H9 (cell line): ENCODE results near the gene SERPING1. TPM values are rescaled to one million over a fixed set of nuclear protein-coding genes. Genes with fewer than 3 reads are reported as not detected.

Experiments used
- DNase-seq: peaks from one replicate; pipeline ENCODE4 v3.0.0-alpha.2; 2017
- H2AFZ ChIP-seq: one replicate; pipeline ENCODE4 v1.6.1; 2013; ENCODE audit warnings: mild to moderate bottlenecking, low read length, control low read depth, moderate library complexity
- H2AK5ac ChIP-seq: 2 replicates; pipeline ENCODE4 v1.6.1; 2013; ENCODE audit warnings: low read length, control low read depth, mixed read lengths; ENCODE audit not compliant: insufficient read length
- H2BK120ac ChIP-seq: one replicate; pipeline ENCODE4 v1.6.1; 2013; ENCODE audit warnings: low read depth, mild to moderate bottlenecking, low read length, control low read depth, inconsistent platforms; ENCODE audit not compliant: poor library complexity, severe bottlenecking
- H2BK12ac ChIP-seq: 2 replicates; pipeline ENCODE4 v1.6.1; 2013; ENCODE audit warnings: low read length, control low read depth, mixed read lengths, low read depth; ENCODE audit not compliant: insufficient read length
- H2BK15ac ChIP-seq: 2 replicates; pipeline ENCODE4 v1.6.1; 2013; ENCODE audit warnings: low read depth, low read length, control low read depth
- H2BK20ac ChIP-seq: one replicate; pipeline ENCODE4 v1.6.1; 2013; ENCODE audit warnings: low read depth, mild to moderate bottlenecking, low read length, control low read depth, inconsistent platforms; ENCODE audit not compliant: poor library complexity, severe bottlenecking
- H2BK5ac ChIP-seq: 2 replicates; pipeline ENCODE4 v1.6.1; 2013; ENCODE audit warnings: low read length, control low read depth, mixed read lengths; ENCODE audit not compliant: insufficient read length
- H3K14ac ChIP-seq: 2 replicates; pipeline ENCODE4 v1.6.1; 2013; ENCODE audit warnings: low read length, control low read depth; ENCODE audit not compliant: insufficient read depth
- H3K18ac ChIP-seq: 2 replicates; pipeline ENCODE4 v1.6.1; 2013; ENCODE audit warnings: low read depth, mild to moderate bottlenecking, mixed read lengths, low read length, control low read depth; ENCODE audit not compliant: insufficient read length
- H3K23ac ChIP-seq: 2 replicates; pipeline ENCODE4 v1.6.1; 2013; ENCODE audit warnings: low read length, control low read depth, mixed read lengths, low read depth; ENCODE audit not compliant: insufficient read length
- H3K23me2 ChIP-seq: 2 replicates; pipeline ENCODE4 v1.6.1; 2013; ENCODE audit warnings: low read depth, mild to moderate bottlenecking, mixed read lengths, low read length, control low read depth; ENCODE audit not compliant: insufficient read length, poor library complexity, severe bottlenecking
- H3K27ac ChIP-seq: 2 replicates; pipeline ENCODE4 v1.5.1; 2013; ENCODE audit warnings: low read length, control low read depth, mixed read lengths, low read depth; ENCODE audit not compliant: insufficient read length
- H3K27me3 ChIP-seq: 2 replicates; pipeline ENCODE4 v1.6.1; 2013; ENCODE audit warnings: low read length, control low read depth, inconsistent platforms; ENCODE audit not compliant: insufficient read depth
- H3K4ac ChIP-seq: 2 replicates; pipeline ENCODE4 v1.6.1; 2013; ENCODE audit warnings: low read depth, mild to moderate bottlenecking, control low read depth, inconsistent platforms, low read length, moderate library complexity
- H3K4me1 ChIP-seq: 2 replicates; pipeline ENCODE4 v1.6.1; 2013; ENCODE audit warnings: low read length, control low read depth, inconsistent platforms; ENCODE audit not compliant: insufficient read depth
- H3K4me2 ChIP-seq: 2 replicates; pipeline ENCODE4 v1.6.1; 2013; ENCODE audit warnings: low read length, control low read depth, mixed read lengths; ENCODE audit not compliant: insufficient read length, insufficient read depth
- H3K56ac ChIP-seq: 2 replicates; pipeline ENCODE4 v1.6.1; 2013; ENCODE audit warnings: low read depth, mild to moderate bottlenecking, mixed read lengths, low read length, control low read depth; ENCODE audit not compliant: insufficient read length
- H3K79me1 ChIP-seq: 2 replicates; pipeline ENCODE4 v1.6.1; 2013; ENCODE audit warnings: low read depth, mild to moderate bottlenecking, moderate library complexity, low read length, control low read depth, inconsistent platforms; ENCODE audit not compliant: insufficient read depth, poor library complexity, severe bottlenecking
- H3K79me2 ChIP-seq: 2 replicates; pipeline ENCODE4 v1.6.1; 2013; ENCODE audit warnings: low read length, control low read depth, inconsistent platforms; ENCODE audit not compliant: insufficient read depth
- H3K9ac ChIP-seq: 2 replicates; pipeline ENCODE4 v1.6.1; 2013; ENCODE audit warnings: low read length, control low read depth, mixed read lengths; ENCODE audit not compliant: insufficient read length; ENCODE audit errors: extremely low read depth
- H3K9me3 ChIP-seq: one replicate; pipeline ENCODE4 v1.6.1; 2013; ENCODE audit warnings: low read depth, low read length, inconsistent platforms; ENCODE audit not compliant: control insufficient read depth
- H3T11ph ChIP-seq: one replicate; pipeline ENCODE4 v1.6.1; 2013; ENCODE audit warnings: mild to moderate bottlenecking, low read length, control low read depth, inconsistent platforms
- H4K20me1 ChIP-seq: one replicate; pipeline ENCODE4 v1.6.1; 2013; ENCODE audit not compliant: control insufficient read depth, insufficient read length, insufficient read depth
- H4K5ac ChIP-seq: 2 replicates; pipeline ENCODE4 v1.6.1; 2013; ENCODE audit warnings: low read depth, mild to moderate bottlenecking, mixed read lengths, low read length, control low read depth; ENCODE audit not compliant: insufficient read length
- H4K8ac ChIP-seq: replicated peaks from 2 replicates; pipeline ENCODE4 v1.6.1; 2013; ENCODE audit warnings: low read length, control low read depth, mixed read lengths, low read depth; ENCODE audit not compliant: insufficient read length
- H4K91ac ChIP-seq: 2 replicates; pipeline ENCODE4 v1.6.1; 2013; ENCODE audit warnings: low read depth, mild to moderate bottlenecking, moderate library complexity, mixed read lengths, low read length, control low read depth; ENCODE audit not compliant: insufficient read length
- H3K27ac Mint-ChIP-seq, 3 experiments: 2 replicates in 2 of 3; 3 replicates in 1 of 3; pipeline ENCODE4 v1.8.0; 2020 to 2021; ENCODE audit warnings: mixed read lengths in 3 of 3, mild to moderate bottlenecking in 1 of 3, moderate library complexity in 1 of 3
- H3K27me3 Mint-ChIP-seq: 2 replicates; pipeline ENCODE4 v1.8.0; 2021; ENCODE audit warnings: low read depth, mild to moderate bottlenecking, moderate library complexity, mixed read lengths
- H3K36me3 Mint-ChIP-seq, 3 experiments: 2 replicates in 2 of 3; 3 replicates in 1 of 3; pipeline ENCODE4 v1.8.0; 2020 to 2021; ENCODE audit warnings: low read depth in 3 of 3, mixed read lengths in 3 of 3; ENCODE audit not compliant: insufficient read depth in 1 of 3
- H3K4me1 Mint-ChIP-seq, 2 experiments: 2 replicates each; pipeline ENCODE4 v1.8.0; 2020; ENCODE audit warnings: mixed read lengths in 2 of 2
- H3K4me3 Mint-ChIP-seq, 2 experiments: 2 replicates in 1 of 2; 3 replicates in 1 of 2; pipeline ENCODE4 v1.8.0; 2020 to 2021; ENCODE audit warnings: mild to moderate bottlenecking in 2 of 2, mixed read lengths in 2 of 2, moderate library complexity in 1 of 2
- H3K9me3 Mint-ChIP-seq, 2 experiments: 2 replicates in 1 of 2; 3 replicates in 1 of 2; pipeline ENCODE4 v1.8.0; 2020; ENCODE audit warnings: mild to moderate bottlenecking in 2 of 2, mixed read lengths in 2 of 2, moderate library complexity in 1 of 2
- CTCF ChIP-seq: fragments of 200-600 bp; sonication (generic); conservative IDR thresholded peaks from 3 replicates; pipeline ENCODE4 v1.8.0; 2021; ENCODE audit warnings: antibody characterized with exemption, mild to moderate bottlenecking
- WGBS: extraction: QIAGEN DNeasy Blood & Tissue Kit; methylation state at CpG from one replicate; pipeline ENCODE4 v1.1.7; 2013; ENCODE audit warnings: missing lambda C conversion rate, low lambda C conversion rate, mixed read lengths; ENCODE audit not compliant: insufficient read length; ENCODE audit errors: extremely low coverage; 5-methylcytosine and 5-hydroxymethylcytosine counted together
- total RNA-seq: library from RNA; stranded (reverse); gene quantifications from 2 replicates; pipeline ENCODE4 v1.2.1, GENCODE V29; 2021

Gene SERPING1
- total RNA-seq, 1 experiment from 2014 or later = 35.2 TPM

- Mint-ChIP-seq H3K36me3 (peaks cover 16 to 41% (median 24%) of the 10 kb centered on the region in 3 experiments; a peak in 6 of 7 replicates), H3K4me1 (peaks cover 4 to 12% of the 10 kb centered on the region in 2 experiments), H3K9me3 (no peaks in the 10 kb centered on the region), H3K4me3 (no peak overlapping the region), H3K27me3 (no peaks in the 10 kb centered on the region), H3K27ac (no peak overlapping the region; a peak in 1 of 7 replicates)
- TF ChIP-seq CTCF = no peak
- DNase-seq = no peak
- H3K4ac ChIP-seq = no peak overlapping the region
- no peak overlapping the region for H4K91ac ChIP-seq
- H3K23me2 ChIP-seq = no peaks in the 10 kb centered on the region
- H2BK120ac ChIP-seq = no peak overlapping the region
- no peak overlapping the region for H4K8ac ChIP-seq
- H3K4me1 ChIP-seq = no peaks in the 10 kb centered on the region
- no peak overlapping the region for H3K56ac ChIP-seq
- H2AK5ac ChIP-seq = no peak overlapping the region
- no peak overlapping the region for H2AFZ ChIP-seq
- H2BK15ac ChIP-seq = no peak overlapping the region
- no peaks in the 10 kb centered on the region for H4K20me1 ChIP-seq
- no peak overlapping the region for H3K27ac ChIP-seq
- no peaks in the 10 kb centered on the region for H3K79me2 ChIP-seq
- no CpG with 5 or more reads among the region's 8 CpGs for WGBS
- H3K9me3 ChIP-seq = no peaks in the 10 kb centered on the region
- H3K9ac ChIP-seq = no peak overlapping the region
- H4K5ac ChIP-seq = no peak overlapping the region
- no peak overlapping the region for H3K23ac ChIP-seq
- no peak overlapping the region for H2BK12ac ChIP-seq
- H3K79me1 ChIP-seq = no peaks in the 10 kb centered on the region
- no peak overlapping the region for H3T11ph ChIP-seq
- no peak overlapping the region for H2BK20ac ChIP-seq
- H3K14ac ChIP-seq = no peak overlapping the region
- no peak overlapping the region for H3K18ac ChIP-seq
- no peak overlapping the region for H2BK5ac ChIP-seq
- H3K27me3 ChIP-seq = no peaks in the 10 kb centered on the region
- H3K4me2 ChIP-seq = no peak overlapping the region
Observed at GRCh38 chr11:57604296-57605027, 7.0 kb downstream of the SERPING1 start.
